ENCODE results near the gene VPS54. TPM values are rescaled to one million over a fixed set of nuclear protein-coding genes. Genes with fewer than 3 reads are reported as not detected.

The VPS54 gene
- polyA plus RNA-seq, 3 donors, result 11.4 to 17.3 (median 11.5) TPM

DNA sequence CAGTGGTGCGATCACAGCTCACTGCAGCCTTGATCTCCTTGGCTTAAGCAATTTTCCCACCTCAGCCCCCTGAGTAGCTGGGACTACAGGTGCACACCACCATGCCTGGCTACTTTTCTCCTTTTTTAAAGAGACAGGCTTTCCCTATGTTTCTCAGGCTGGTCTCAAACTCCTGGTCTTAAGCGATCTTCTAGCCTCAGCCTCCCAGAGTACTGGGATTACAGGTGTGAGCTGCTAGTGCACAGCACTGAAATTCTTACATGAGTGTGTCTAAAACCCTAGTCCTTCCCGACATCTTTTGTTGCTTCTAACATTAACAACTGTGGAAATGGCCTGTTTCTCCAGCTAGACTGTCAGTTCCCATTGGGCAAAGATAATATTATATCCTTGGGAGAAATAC, 174.6 kb downstream of the VPS54 start:
- no peak for TF ChIP-seq CTCF (IDR thresholded peaks at IDR 0.05)
- intact Hi-C loops (cut with micrococcal nuclease), result loop anchor here (5.0 to 10.0 kb wide), 3 partner anchors 257 to 1137 kb away; partner anchors contain the start of genes MDH1 (in 2 of the 2), WDPCP (in 2 of the 2) and EHBP1 (in 1 of the 2)
- Histone ChIP-seq H4K20me1 (ENCODE audit: insufficient read depth, low read length) (peaks cover 56% of the 10 kb centered on the region), H3K9ac (ENCODE audit: insufficient read depth, low read length, poor library complexity, severe bottlenecking) (no peak overlapping the region), H3K9me3 (replicated peaks in 1 of 2; ENCODE audit: control insufficient read depth in 1 of 2, insufficient read depth in 1 of 2, low read length in 2 of 2) (no peaks in the 10 kb centered on the region), H3K4me2 (replicated peaks; ENCODE audit: extremely low read depth, low read length, poor library complexity, severe bottlenecking) (no peak overlapping the region), H2AFZ (ENCODE audit: insufficient read depth, low read depth, low read length, poor library complexity, severe bottlenecking) (no peak overlapping the region), H3K4me1 (ENCODE audit: control insufficient read depth in 1 of 2, insufficient read depth in 2 of 2, low read length in 2 of 2) (peaks cover 24 to 29% of the 10 kb centered on the region in 2 donors), H3K36me3 (replicated peaks in 1 of 2; ENCODE audit: control insufficient read depth in 1 of 2, insufficient read depth in 2 of 2, low read length in 2 of 2) (no peaks in the 10 kb centered on the region), H3K27ac (ENCODE audit: low read depth in 1 of 2, low read length in 2 of 2) (peak overlapping the region in 1 of 2 donors; percentile 1), H3K4me3 (replicated peaks in 1 of 3; ENCODE audit: low read depth in 2 of 3, low read length in 3 of 3) (no peak overlapping the region), H3K27me3 (ENCODE audit: control insufficient read depth in 2 of 2, insufficient read depth in 2 of 2, low read length in 2 of 2) (no peaks in the 10 kb centered on the region), H3K79me2 (ENCODE audit: insufficient read depth, low read length) (peaks cover 89% of the 10 kb centered on the region)
- WGBS (ENCODE audit: insufficient coverage), result no CpG with 5 or more reads among the region's 3 CpGs
- DNase-seq, result no peak
- H3K4me1 Mint-ChIP-seq, result peaks cover 56% of the 10 kb centered on the region
- no peak overlapping the region for H3K4me3 Mint-ChIP-seq
- H3K27me3 Mint-ChIP-seq (ENCODE audit: low read depth in 3 of 3), result no peaks in the 10 kb centered on the region
- H3K9me3 Mint-ChIP-seq, result peaks cover 0 to 2% (median 0%) of the 10 kb centered on the region in 7 donors
- H3K36me3 Mint-ChIP-seq, result peaks cover 12% of the 10 kb centered on the region in 2 donors
- peak overlapping the region in 3 of 7 donors; percentile 45 to 84 (median 48) for H3K27ac Mint-ChIP-seq

DNA sequence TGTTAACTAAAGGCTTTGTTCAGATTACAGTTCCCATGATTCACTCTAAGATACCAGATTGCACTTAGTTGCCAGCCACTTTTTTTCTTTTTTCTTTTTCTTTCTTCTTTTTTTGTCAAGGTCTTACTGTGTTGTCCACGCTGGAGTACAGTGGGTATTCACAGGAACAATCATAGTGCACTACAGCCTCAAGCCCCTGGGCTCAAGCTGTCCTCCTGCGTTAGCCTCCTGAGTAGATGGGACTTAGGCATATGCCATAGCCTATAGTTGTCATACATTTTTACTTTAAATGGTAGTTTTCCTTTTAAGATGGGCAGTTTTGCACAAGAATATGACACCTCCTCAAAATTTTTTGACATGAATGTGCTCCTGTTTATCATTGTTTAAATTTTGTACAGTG, 175.4 kb downstream of the VPS54 start:
- Histone ChIP-seq H3K4me1 (ENCODE audit: control insufficient read depth in 1 of 2, insufficient read depth in 2 of 2, low read length in 2 of 2) (peaks cover 24 to 29% of the 10 kb centered on the region in 2 donors), H4K20me1 (ENCODE audit: insufficient read depth, low read length) (peaks cover 48% of the 10 kb centered on the region), H3K27me3 (ENCODE audit: control insufficient read depth in 2 of 2, insufficient read depth in 2 of 2, low read length in 2 of 2) (no peaks in the 10 kb centered on the region), H3K4me2 (replicated peaks; ENCODE audit: extremely low read depth, low read length, poor library complexity, severe bottlenecking) (peak overlapping the region; percentile 8), H3K9me3 (replicated peaks in 1 of 2; ENCODE audit: control insufficient read depth in 1 of 2, insufficient read depth in 1 of 2, low read length in 2 of 2) (no peaks in the 10 kb centered on the region), H3K36me3 (replicated peaks in 1 of 2; ENCODE audit: control insufficient read depth in 1 of 2, insufficient read depth in 2 of 2, low read length in 2 of 2) (no peaks in the 10 kb centered on the region), H3K27ac (ENCODE audit: low read depth in 1 of 2, low read length in 2 of 2) (no peak overlapping the region), H3K79me2 (ENCODE audit: insufficient read depth, low read length) (peaks cover 80% of the 10 kb centered on the region), H2AFZ (ENCODE audit: insufficient read depth, low read depth, low read length, poor library complexity, severe bottlenecking) (no peak overlapping the region), H3K9ac (ENCODE audit: insufficient read depth, low read length, poor library complexity, severe bottlenecking) (no peak overlapping the region), H3K4me3 (replicated peaks in 1 of 3; ENCODE audit: low read depth in 2 of 3, low read length in 3 of 3) (no peak overlapping the region)
- Mint-ChIP-seq H3K27me3 (ENCODE audit: low read depth in 3 of 3) (no peaks in the 10 kb centered on the region), H3K4me1 (peaks cover 52% of the 10 kb centered on the region), H3K36me3 (peaks cover 12% of the 10 kb centered on the region in 2 donors), H3K9me3 (peaks cover 0 to 2% (median 0%) of the 10 kb centered on the region in 7 donors), H3K27ac (peak overlapping the region in 2 of 7 donors; percentile 74 to 79), H3K4me3 (no peak overlapping the region)
- intact Hi-C loops (cut with micrococcal nuclease), result loop anchor here (5.0 to 10.0 kb wide), 3 partner anchors 256 to 1136 kb away; partner anchors contain the start of genes MDH1 (in 2 of the 2), WDPCP (in 2 of the 2) and EHBP1 (in 1 of the 2)
- no peak for DNase-seq
- no CpG with 5 or more reads among the region's 2 CpGs for WGBS (ENCODE audit: insufficient coverage)
- no peak for TF ChIP-seq CTCF (IDR thresholded peaks at IDR 0.05)
